Skeletal muscle tissue (tissue), 4 donors: ENCODE measurements around the gene LRRTM3. TPM values are rescaled to one million over a fixed set of nuclear protein-coding genes. Genes with fewer than 3 reads are reported as not detected.

Experiments
- H3K27ac ChIP-seq: one replicate; pipeline ENCODE4 v1.7.0; 2013; ENCODE audit warnings: mild to moderate bottlenecking, low read depth, low read length, inconsistent platforms
- H3K27me3 ChIP-seq, 3 donors: one replicate each; pipeline ENCODE4 v1.7.0; 2013; ENCODE audit warnings: low read length in 3 of 3; ENCODE audit not compliant: control insufficient read depth in 3 of 3, insufficient read depth in 3 of 3
- H3K36me3 ChIP-seq, 3 donors: one replicate each; pipeline ENCODE4 v1.7.0; 2013; ENCODE audit warnings: low read length in 3 of 3; ENCODE audit not compliant: control insufficient read depth in 3 of 3, insufficient read depth in 3 of 3
- H3K4me1 ChIP-seq, 3 donors: one replicate each; pipeline ENCODE4 v1.7.0; 2013; ENCODE audit warnings: low read length in 3 of 3, mild to moderate bottlenecking in 3 of 3; ENCODE audit not compliant: control insufficient read depth in 3 of 3, insufficient read depth in 3 of 3
- H3K4me3 ChIP-seq, 3 donors: one replicate each; pipeline ENCODE4 v1.7.0; 2013; ENCODE audit warnings: low read length in 3 of 3
- H3K9ac ChIP-seq, 3 donors: one replicate each; pipeline ENCODE4 v1.7.0; 2013; ENCODE audit warnings: low read length in 3 of 3, mild to moderate bottlenecking in 3 of 3, moderate library complexity in 2 of 3, low read depth in 1 of 3
- H3K9me3 ChIP-seq, 3 donors: one replicate each; pipeline ENCODE4 v1.7.0; 2013; ENCODE audit warnings: low read length in 3 of 3; ENCODE audit not compliant: control insufficient read depth in 3 of 3
- total RNA-seq: library from RNA; depleted of rRNA; stranded (reverse); fragments of >200 nt; gene quantifications from one replicate; pipeline ENCODE4 v1.2.3, GENCODE V29; 2014
- donor health status: Osteomylitis.

Gene LRRTM3
- total RNA-seq, 1 donor from 2014 or later = 1.0 TPM

- no peak overlapping the region for H3K27ac ChIP-seq
- H3K36me3 ChIP-seq = no peaks in the 10 kb centered on the region
- no peaks in the 10 kb centered on the region for H3K9me3 ChIP-seq
- no peak overlapping the region for H3K4me3 ChIP-seq
- H3K9ac ChIP-seq = no peak overlapping the region
- peaks cover 6 to 22% (median 10%) of the 10 kb centered on the region in 3 donors for H3K27me3 ChIP-seq
- peaks cover 0 to 23% (median 10%) of the 10 kb centered on the region in 3 donors for H3K4me1 ChIP-seq
These were observed 3.5 kb downstream of the LRRTM3 start for GRCh38 chr10:66929375-66929774.

DNA sequence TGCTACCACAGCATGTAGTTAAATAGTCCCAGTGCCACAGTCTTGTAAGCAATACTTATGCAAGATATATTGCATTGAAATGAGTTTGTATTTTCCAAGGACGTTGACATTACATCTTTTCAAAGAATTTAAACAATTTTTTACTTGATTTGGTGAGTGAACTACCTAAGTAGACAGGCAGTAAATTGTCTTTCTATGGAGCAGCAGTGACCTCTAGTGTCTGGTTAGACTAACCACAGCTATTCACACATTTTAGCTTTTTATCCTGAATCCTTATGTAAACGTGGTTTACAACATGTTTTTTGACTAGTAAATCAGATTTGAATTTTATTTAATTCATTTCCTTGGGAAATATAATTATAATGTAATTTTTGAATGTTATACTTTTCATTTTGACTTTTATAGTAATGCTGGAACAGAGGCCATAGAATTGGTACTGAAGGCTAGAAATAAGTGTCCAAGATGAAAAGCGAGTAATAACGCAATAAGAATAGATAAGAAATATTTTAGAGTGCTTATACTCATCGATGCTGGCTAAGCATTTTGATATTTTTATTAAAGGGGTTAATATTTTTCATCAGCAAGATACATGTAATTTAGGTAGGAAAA, 5.6 kb downstream of the LRRTM3 start:
- H3K27ac ChIP-seq = no peak overlapping the region
- no peak overlapping the region for H3K4me3 ChIP-seq
- no peaks in the 10 kb centered on the region for H3K36me3 ChIP-seq
- peaks cover 6 to 17% (median 10%) of the 10 kb centered on the region in 3 donors for H3K27me3 ChIP-seq
- H3K9me3 ChIP-seq = no peaks in the 10 kb centered on the region
- H3K9ac ChIP-seq = no peak overlapping the region
- H3K4me1 ChIP-seq = peaks cover 0 to 16% (median 7%) of the 10 kb centered on the region in 3 donors

DNA sequence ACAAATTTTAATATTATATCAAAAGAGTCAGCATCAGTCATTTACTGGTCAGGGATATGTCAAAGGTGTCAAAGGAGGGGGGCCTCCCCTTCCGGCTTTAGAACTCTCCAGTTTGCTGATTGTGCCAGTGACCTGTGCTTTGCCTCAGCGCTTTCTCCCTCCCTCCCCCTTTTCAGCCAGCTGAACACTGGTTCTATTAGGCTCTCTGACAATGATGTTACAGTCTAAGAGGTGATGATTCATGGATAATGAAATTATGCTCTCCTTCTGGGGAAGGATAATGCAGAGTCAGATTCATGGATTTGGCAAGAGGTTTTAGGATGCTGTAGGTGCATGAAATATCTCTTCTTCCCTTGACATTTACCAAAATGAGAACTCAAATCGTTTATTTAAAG, 6.1 kb downstream of the LRRTM3 start:
- Histone ChIP-seq H3K4me1 (peaks cover 0 to 16% (median 7%) of the 10 kb centered on the region in 3 donors), H3K9me3 (no peaks in the 10 kb centered on the region), H3K27me3 (peaks cover 6 to 17% (median 10%) of the 10 kb centered on the region in 3 donors), H3K27ac (no peak overlapping the region), H3K4me3 (no peak overlapping the region), H3K9ac (no peak overlapping the region), H3K36me3 (no peaks in the 10 kb centered on the region)

GRCh38 chr10:66934711-66935110, 8.9 kb downstream of the LRRTM3 start:
- H3K36me3 ChIP-seq = no peaks in the 10 kb centered on the region
- H3K27ac ChIP-seq = no peak overlapping the region
- H3K27me3 ChIP-seq = no peaks in the 10 kb centered on the region
- no peaks in the 10 kb centered on the region for H3K9me3 ChIP-seq
- no peaks in the 10 kb centered on the region for H3K4me1 ChIP-seq
- no peak overlapping the region for H3K4me3 ChIP-seq
- no peak overlapping the region for H3K9ac ChIP-seq

GRCh38 chr10:66940965-66941364, 15.1 kb downstream of the LRRTM3 start:
- Histone ChIP-seq H3K36me3 (no peaks in the 10 kb centered on the region), H3K9me3 (no peaks in the 10 kb centered on the region), H3K9ac (no peak overlapping the region)

GRCh38 chr10:66941491-66941890, 15.7 kb downstream of the LRRTM3 start:
- H3K9me3 ChIP-seq = no peaks in the 10 kb centered on the region
- H3K4me3 ChIP-seq = no peak overlapping the region
- H3K36me3 ChIP-seq = no peaks in the 10 kb centered on the region
- no peak overlapping the region for H3K9ac ChIP-seq
- H3K27ac ChIP-seq = no peak overlapping the region
- no peaks in the 10 kb centered on the region for H3K27me3 ChIP-seq
- H3K4me1 ChIP-seq = no peaks in the 10 kb centered on the region

More at GRCh38 chr10:66940965-66941364, 15.1 kb downstream of the LRRTM3 start:
- Histone ChIP-seq H3K4me1 (no peaks in the 10 kb centered on the region), H3K4me3 (no peak overlapping the region), H3K27ac (no peak overlapping the region), H3K27me3 (no peaks in the 10 kb centered on the region)

- Histone ChIP-seq H3K4me1 (no peaks in the 10 kb centered on the region), H3K9ac (no peak overlapping the region), H3K9me3 (no peaks in the 10 kb centered on the region), H3K36me3 (no peaks in the 10 kb centered on the region), H3K4me3 (no peak overlapping the region), H3K27ac (no peak overlapping the region), H3K27me3 (no peaks in the 10 kb centered on the region)
These were observed 16.6 kb downstream of the LRRTM3 start for GRCh38 chr10:66942407-66942806.

GRCh38 chr10:66943590-66943989, 17.8 kb downstream of the LRRTM3 start:
- Histone ChIP-seq H3K4me1 (no peaks in the 10 kb centered on the region), H3K27ac (no peak overlapping the region), H3K9ac (no peak overlapping the region), H3K9me3 (no peaks in the 10 kb centered on the region), H3K4me3 (no peak overlapping the region), H3K27me3 (no peaks in the 10 kb centered on the region), H3K36me3 (no peaks in the 10 kb centered on the region)

DNA sequence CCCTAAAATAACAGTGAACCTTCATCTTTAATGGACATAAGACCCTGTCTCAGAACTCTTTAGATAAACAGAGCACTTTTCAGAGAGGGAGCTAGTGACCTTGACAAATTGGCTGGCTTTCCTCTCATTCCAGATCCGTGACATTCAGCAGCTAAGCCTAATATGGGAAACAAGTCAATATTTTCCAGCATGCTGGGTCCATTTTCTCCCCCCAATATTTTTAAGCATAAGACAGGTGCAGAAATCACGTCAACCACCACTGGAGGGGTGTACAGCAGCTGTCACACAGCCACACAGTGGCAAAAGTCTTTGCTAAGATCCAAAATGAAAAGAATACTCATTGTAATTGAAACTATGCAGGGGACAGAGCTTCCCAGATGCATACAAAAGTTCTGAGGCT, 26.1 kb downstream of the LRRTM3 start:
- Histone ChIP-seq H3K27ac (no peak overlapping the region), H3K36me3 (no peaks in the 10 kb centered on the region), H3K9me3 (no peaks in the 10 kb centered on the region), H3K27me3 (no peaks in the 10 kb centered on the region), H3K9ac (no peak overlapping the region), H3K4me1 (no peaks in the 10 kb centered on the region), H3K4me3 (no peak overlapping the region)

- no peaks in the 10 kb centered on the region for H3K4me1 ChIP-seq
- peak overlapping the region in 1 of 3 donors; percentile 4 for H3K4me3 ChIP-seq
- no peaks in the 10 kb centered on the region for H3K9me3 ChIP-seq
- no peak overlapping the region for H3K9ac ChIP-seq
- no peaks in the 10 kb centered on the region for H3K27me3 ChIP-seq
- H3K27ac ChIP-seq = no peak overlapping the region
- H3K36me3 ChIP-seq = no peaks in the 10 kb centered on the region
These were observed 32.6 kb downstream of the LRRTM3 start for GRCh38 chr10:66958466-66958865.
